ENCODE measurements around the gene WSB1. TPM values are rescaled to one million over a fixed set of nuclear protein-coding genes. Genes with fewer than 3 reads are reported as not detected.

The WSB1 gene
- total and polyA plus RNA-seq, 4 experiments from 2014 or later: 122 to 157 (median 141) TPM

GRCh38 chr17:27342059-27342458 is 48.1 kb downstream of the WSB1 start:
- Mint-ChIP-seq H3K36me3 (no peaks in the 10 kb centered on the region), H3K9me3 (no peaks in the 10 kb centered on the region), H3K4me1 (no peaks in the 10 kb centered on the region), H3K4me3 (no peak overlapping the region), H3K27me3 (no peaks in the 10 kb centered on the region), H3K27ac (no peak overlapping the region)
- no peaks in the 10 kb centered on the region for H3K36me3 ChIP-seq (ENCODE audit: insufficient read depth, low read length)
- no peak for DNase-seq
- H3K4me3 ChIP-seq (ENCODE audit: low read length in 2 of 2): no peak overlapping the region
- no peaks in the 10 kb centered on the region for H3K9me3 ChIP-seq (ENCODE audit: control insufficient read depth in 1 of 2, low read length in 2 of 2)
- intact Hi-C loops (cut with micrococcal nuclease): no loop called here
- no peaks in the 10 kb centered on the region for H3K4me1 ChIP-seq (ENCODE audit: insufficient read depth, low read length)
- ChIA-PET CTCF (ENCODE audit: partially characterized antibody) (interaction anchor here (1.6 to 1.7 kb wide), 2 partner anchors 9 to 257 kb away, joined by 4 to 6 read pairs; no protein-coding TSS in a partner anchor), POLR2A (ENCODE audit: partially characterized antibody) (no interaction called here)
- H3K27me3 ChIP-seq (ENCODE audit: insufficient read depth, low read length): no peaks in the 10 kb centered on the region
- H3K27ac ChIP-seq (ENCODE audit: low read depth, low read length): no peak overlapping the region

GRCh38 chr17:27343294-27343693 is 49.4 kb downstream of the WSB1 start:
- H3K36me3 ChIP-seq (ENCODE audit: insufficient read depth, low read length): no peaks in the 10 kb centered on the region
- intact Hi-C loops (cut with micrococcal nuclease): no loop called here
- CTCF ChIA-PET (ENCODE audit: partially characterized antibody): interaction anchor here (1.2 to 1.6 kb wide), 2 partner anchors 107 to 256 kb away, joined by 4 to 6 read pairs; no protein-coding TSS in a partner anchor
- no peak overlapping the region for H3K27ac ChIP-seq (ENCODE audit: low read depth, low read length)
- POLR2A ChIA-PET (ENCODE audit: partially characterized antibody): no interaction called here
- no peaks in the 10 kb centered on the region for H3K27me3 Mint-ChIP-seq
- H3K9me3 Mint-ChIP-seq: no peaks in the 10 kb centered on the region
- no peaks in the 10 kb centered on the region for H3K36me3 Mint-ChIP-seq
- H3K4me1 Mint-ChIP-seq: peaks cover 2% of the 10 kb centered on the region in 4 donors
- H3K9me3 ChIP-seq (ENCODE audit: control insufficient read depth in 1 of 2, low read length in 2 of 2): no peaks in the 10 kb centered on the region
- H3K4me3 Mint-ChIP-seq: no peak overlapping the region
- H3K4me1 ChIP-seq (ENCODE audit: insufficient read depth, low read length): peaks cover 2% of the 10 kb centered on the region
- no peaks in the 10 kb centered on the region for H3K27me3 ChIP-seq (ENCODE audit: insufficient read depth, low read length)
- no peak overlapping the region for H3K4me3 ChIP-seq (ENCODE audit: low read length in 2 of 2)
- no peak for DNase-seq
- H3K27ac Mint-ChIP-seq: no peak overlapping the region

GRCh38 chr17:27343977-27344607 is 50.2 kb downstream of the WSB1 start:
- Histone ChIP-seq H3K4me1 (ENCODE audit: insufficient read depth, low read length) (peaks cover 7% of the 10 kb centered on the region), H3K27ac (ENCODE audit: low read depth, low read length) (no peak overlapping the region), H3K9me3 (ENCODE audit: control insufficient read depth in 1 of 2, low read length in 2 of 2) (no peaks in the 10 kb centered on the region), H3K27me3 (ENCODE audit: insufficient read depth, low read length) (no peaks in the 10 kb centered on the region), H3K4me3 (ENCODE audit: low read length in 2 of 2) (no peak overlapping the region), H3K36me3 (ENCODE audit: insufficient read depth, low read length) (no peaks in the 10 kb centered on the region)
- no peak overlapping the region for H3K4me3 Mint-ChIP-seq
- CTCF ChIA-PET (ENCODE audit: partially characterized antibody): interaction anchor here (1.1 to 1.7 kb wide), 3 partner anchors 10 to 108 kb away, joined by 4 to 6 read pairs (median 4); no protein-coding TSS in a partner anchor
- intact Hi-C loops (cut with micrococcal nuclease): no loop called here
- H3K9me3 Mint-ChIP-seq: no peaks in the 10 kb centered on the region
- peaks cover 4 to 7% (median 5%) of the 10 kb centered on the region in 4 donors for H3K4me1 Mint-ChIP-seq
- no peak for DNase-seq
- POLR2A ChIA-PET (ENCODE audit: partially characterized antibody): no interaction called here
- H3K36me3 Mint-ChIP-seq: no peaks in the 10 kb centered on the region
- H3K27me3 Mint-ChIP-seq: no peaks in the 10 kb centered on the region
- H3K27ac Mint-ChIP-seq: no peak overlapping the region

GRCh38 chr17:27345141-27345904 is 51.4 kb downstream of the WSB1 start:
- no peaks in the 10 kb centered on the region for H3K27me3 Mint-ChIP-seq

GRCh38 chr17:27346228-27346899 is 52.5 kb downstream of the WSB1 start:
- CTCF ChIA-PET (ENCODE audit: partially characterized antibody): interaction anchor here (0.9 to 1.9 kb wide), 3 partner anchors 109 to 305 kb away, joined by 3 to 5 read pairs (median 3); no protein-coding TSS in a partner anchor
- no peaks in the 10 kb centered on the region for H3K9me3 Mint-ChIP-seq
- intact Hi-C loops (cut with micrococcal nuclease): no loop called here
- H3K27me3 Mint-ChIP-seq: no peaks in the 10 kb centered on the region
- no peak for DNase-seq
- H3K27ac Mint-ChIP-seq: no peak overlapping the region
- H3K4me1 Mint-ChIP-seq: peaks cover 4 to 7% (median 6%) of the 10 kb centered on the region in 4 donors
- POLR2A ChIA-PET (ENCODE audit: partially characterized antibody): no interaction called here
- Histone ChIP-seq H3K27ac (ENCODE audit: low read depth, low read length) (no peak overlapping the region), H3K27me3 (ENCODE audit: insufficient read depth, low read length) (no peaks in the 10 kb centered on the region), H3K4me3 (ENCODE audit: low read length in 2 of 2) (no peak overlapping the region), H3K36me3 (ENCODE audit: insufficient read depth, low read length) (no peaks in the 10 kb centered on the region), H3K4me1 (ENCODE audit: insufficient read depth, low read length) (peaks cover 7% of the 10 kb centered on the region), H3K9me3 (ENCODE audit: control insufficient read depth in 1 of 2, low read length in 2 of 2) (no peaks in the 10 kb centered on the region)
- H3K4me3 Mint-ChIP-seq: no peak overlapping the region
- no peaks in the 10 kb centered on the region for H3K36me3 Mint-ChIP-seq

More at GRCh38 chr17:27345141-27345904, 51.4 kb downstream of the WSB1 start:
- Histone ChIP-seq H3K27ac (ENCODE audit: low read depth, low read length) (no peak overlapping the region), H3K36me3 (ENCODE audit: insufficient read depth, low read length) (no peaks in the 10 kb centered on the region), H3K27me3 (ENCODE audit: insufficient read depth, low read length) (no peaks in the 10 kb centered on the region), H3K9me3 (ENCODE audit: control insufficient read depth in 1 of 2, low read length in 2 of 2) (no peaks in the 10 kb centered on the region), H3K4me3 (ENCODE audit: low read length in 2 of 2) (no peak overlapping the region), H3K4me1 (ENCODE audit: insufficient read depth, low read length) (peaks cover 7% of the 10 kb centered on the region)
- H3K4me1 Mint-ChIP-seq: peaks cover 4 to 7% (median 6%) of the 10 kb centered on the region in 4 donors
- H3K4me3 Mint-ChIP-seq: no peak overlapping the region
- intact Hi-C loops (cut with micrococcal nuclease): no loop called here
- no peak for DNase-seq
- ChIA-PET POLR2A (ENCODE audit: partially characterized antibody) (interaction anchor here (0.6 kb wide), 1 partner anchor 8 kb away, joined by 4 read pairs; no protein-coding TSS in a partner anchor), CTCF (ENCODE audit: partially characterized antibody) (interaction anchor here (1.1 to 1.9 kb wide), 3 partner anchors 9 to 255 kb away, joined by 4 to 5 read pairs (median 4); no protein-coding TSS in a partner anchor)
- no peaks in the 10 kb centered on the region for H3K36me3 Mint-ChIP-seq
- H3K27ac Mint-ChIP-seq: no peak overlapping the region
- no peaks in the 10 kb centered on the region for H3K9me3 Mint-ChIP-seq

- intact Hi-C loops (cut with micrococcal nuclease): no loop called here
- Histone ChIP-seq H3K4me1 (ENCODE audit: insufficient read depth, low read length) (peaks cover 11% of the 10 kb centered on the region), H3K27ac (ENCODE audit: low read depth, low read length) (no peak overlapping the region), H3K27me3 (ENCODE audit: insufficient read depth, low read length) (no peaks in the 10 kb centered on the region), H3K9me3 (ENCODE audit: control insufficient read depth in 1 of 2, low read length in 2 of 2) (no peaks in the 10 kb centered on the region), H3K36me3 (ENCODE audit: insufficient read depth, low read length) (no peaks in the 10 kb centered on the region), H3K4me3 (ENCODE audit: low read length in 2 of 2) (no peak overlapping the region)
- Mint-ChIP-seq H3K9me3 (no peaks in the 10 kb centered on the region), H3K4me3 (peak overlapping the region in 6 of 8 donors; percentile 29 to 63 (median 53)), H3K36me3 (no peaks in the 10 kb centered on the region), H3K27me3 (no peaks in the 10 kb centered on the region), H3K4me1 (peaks cover 7 to 20% (median 12%) of the 10 kb centered on the region in 4 donors), H3K27ac (peak overlapping the region in 4 of 7 donors; percentile 15 to 79 (median 42))
- POLR2A ChIA-PET (ENCODE audit: partially characterized antibody): interaction anchor here (1.0 kb wide), 1 partner anchor 15 kb away, joined by 3 read pairs; no protein-coding TSS in a partner anchor
- CTCF ChIA-PET (ENCODE audit: partially characterized antibody): interaction anchor here (3.6 to 9.2 kb wide), 2 partner anchors 111 to 251 kb away, joined by 29 to 146 read pairs; no protein-coding TSS in a partner anchor
- no peak for DNase-seq
These were observed 54.3 kb downstream of the WSB1 start for GRCh38 chr17:27348196-27348595.
